ENCODE measurements around the gene TMF1. TPM values are rescaled to one million over a fixed set of nuclear protein-coding genes. Genes with fewer than 3 reads are reported as not detected.

TMF1 gene
- total and polyA plus RNA-seq, 2 of the 8 experiments (the other 6 are each of a cell fraction or from before 2014, with no cell fraction given) = 1.4 to 18.3 TPM

GRCh38 chr3:68977486-68978167 is 74.5 kb downstream of the TMF1 start:
- no peak overlapping the region for H2BK15ac ChIP-seq (ENCODE audit: low read length)
- no peak overlapping the region for H2BK12ac ChIP-seq (ENCODE audit: low read depth, low read length)
- H3K4ac ChIP-seq (replicated peaks; ENCODE audit: insufficient read length, low read depth, low read length) = no peak overlapping the region
- H2BK5ac ChIP-seq (ENCODE audit: low read depth, low read length) = no peak overlapping the region
- no peak for TF ChIP-seq FOSL1 (IDR thresholded peaks at IDR 0.05; ENCODE audit: insufficient read depth, low read depth, low read length)
- TF ChIP-seq SAP30 (IDR thresholded peaks at IDR 0.05; ENCODE audit: insufficient read depth, insufficient replicate concordance, low read length) = no peak
- TF ChIP-seq CBX8 (IDR thresholded peaks at IDR 0.05; ENCODE audit: borderline replicate concordance, low read depth, low read length) = no peak
- TF ChIP-seq CHD1 (IDR thresholded peaks at IDR 0.05; ENCODE audit: low read depth, low read length) = no peak
- TF ChIP-seq CEBPB (IDR thresholded peaks at IDR 0.05; ENCODE audit: low read depth, low read length) = no peak
- no peak for TF ChIP-seq SP4 (IDR thresholded peaks at IDR 0.05; ENCODE audit: low read length)
- no peak for TF ChIP-seq CBX5 (IDR thresholded peaks at IDR 0.05; ENCODE audit: low read depth, low read length)
- TF ChIP-seq TEAD4 (IDR thresholded peaks at IDR 0.05; ENCODE audit: low read depth, low read length) = no peak
- no peak overlapping the region for H3K18ac ChIP-seq (ENCODE audit: extremely low read depth, low read length)
- H3K27me3 ChIP-seq (replicated peaks in 1 of 4; ENCODE audit: control insufficient read depth in 3 of 4, extremely low read depth in 1 of 4, insufficient read depth in 3 of 4, low read length in 3 of 4) = peaks cover 0 to 2% (median 0%) of the 10 kb centered on the region in 4 experiments; a peak in 1 of 7 replicates
- H4K20me1 ChIP-seq (replicated peaks in 1 of 2; ENCODE audit: control insufficient read depth in 1 of 2, insufficient read depth in 2 of 2, low read length in 2 of 2) = peaks cover 0 to 2% of the 10 kb centered on the region in 2 experiments
- no peak overlapping the region for H2AFZ ChIP-seq (ENCODE audit: low read length)
- H2BK20ac ChIP-seq (ENCODE audit: low read length) = no peak overlapping the region
- H3K4me1 ChIP-seq (replicated peaks in 1 of 4; ENCODE audit: control insufficient read depth in 3 of 4, insufficient read depth in 4 of 4, low read length in 3 of 4) = no peaks in the 10 kb centered on the region
- H2BK120ac ChIP-seq (replicated peaks; ENCODE audit: low read depth, low read length) = no peak overlapping the region
- H3K23me2 ChIP-seq (ENCODE audit: low read depth, low read length) = no peaks in the 10 kb centered on the region; the same call in 1 of the 2 replicates
- no peak overlapping the region for H3K14ac ChIP-seq (ENCODE audit: insufficient read length)
- H4K8ac ChIP-seq (ENCODE audit: extremely low read depth, insufficient read depth, low read length) = no peak overlapping the region
- no peak overlapping the region for H4K91ac ChIP-seq (replicated peaks; ENCODE audit: insufficient read length, low read length)
- CTCF ChIA-PET (ENCODE audit: partially characterized antibody) = no interaction called here
- no peak overlapping the region for H2AK5ac ChIP-seq (ENCODE audit: low read depth, low read length)
- no peak overlapping the region for H3K23ac ChIP-seq (ENCODE audit: insufficient read length)
- FAIRE-seq (no peak), DNase-seq (ENCODE audit: low read depth in 1 of 2, low spot score in 2 of 2) (no peak)
- WGBS, 2 experiments (ENCODE audit: extremely low coverage in 1 of 2, insufficient coverage in 1 of 2, insufficient read length in 1 of 2, insufficient replicate concordance in 2 of 2, low coverage in 1 of 2, low lambda C conversion rate in 2 of 2, missing lambda C conversion rate in 1 of 2) = 91% methylated on average over 8 of the region's 8 CpGs; no CpG with 5 or more reads in 1 of the 2 experiments
- H3K79me1 ChIP-seq (ENCODE audit: low read depth, low read length) = no peaks in the 10 kb centered on the region
- H4K5ac ChIP-seq (ENCODE audit: insufficient read length, low read depth, low read length) = no peak overlapping the region
- H3K56ac ChIP-seq (replicated peaks; ENCODE audit: insufficient read length, low read depth, low read length) = no peak overlapping the region
- peaks cover 0 to 20% (median 10%) of the 10 kb centered on the region in 4 experiments; a peak in 6 of 8 replicates for H3K36me3 ChIP-seq (ENCODE audit: control insufficient read depth in 2 of 4, insufficient read depth in 4 of 4, low read length in 3 of 4)
- no peak overlapping the region for H3K27ac ChIP-seq (ENCODE audit: low read depth, low read length)
- H3K4me3 ChIP-seq (ENCODE audit: extremely low read depth in 1 of 4, insufficient read depth in 2 of 4, low read depth in 3 of 4, low read length in 4 of 4) = no peak overlapping the region
- POLR2A ChIA-PET (ENCODE audit: partially characterized antibody) = interaction anchor here (1.4 to 1.5 kb wide), 2 partner anchors 21 to 45 kb away, joined by 3 read pairs; partner anchors contain the start of gene TAFA4
- no peak overlapping the region for H3K4me2 ChIP-seq (ENCODE audit: insufficient read depth in 1 of 2, low read depth in 2 of 2, low read length in 2 of 2)
- H3K79me2 ChIP-seq (ENCODE audit: control insufficient read depth in 1 of 2, insufficient read depth in 2 of 2, low read length in 2 of 2) = no peaks in the 10 kb centered on the region
- H3K9me3 ChIP-seq (ENCODE audit: insufficient read depth in 2 of 2, low read depth in 1 of 2, low read length in 1 of 2) = no peaks in the 10 kb centered on the region
- H3K9ac ChIP-seq (replicated peaks in 1 of 4; ENCODE audit: extremely low read depth in 1 of 4, low read depth in 3 of 4, low read length in 3 of 4) = no peak overlapping the region

Measured in H1 (cell line).